Endothelial cell of umbilical vein (primary cell): ENCODE results near the gene MT1B. TPM values are rescaled to one million over a fixed set of nuclear protein-coding genes. Genes with fewer than 3 reads are reported as not detected.

Experiments used
- BruUV-seq: library from RNA; stranded (reverse); fragments of 400-500 nt; replicated peaks from 2 replicates; lab custom pipeline; 2021; lab: Mats Ljungman, UMichigan
- CTCF ChIA-PET: fragments of 300-600, 350-600 bp; sonication (Branson Sonifier 250); formaldehyde crosslinking; loops from one replicate; lab custom pipeline; 2021; ENCODE audit warnings: antibody characterized with exemption, inconsistent platforms; lab: Charles Lee
- POLR2A ChIA-PET: fragments of 300-600, 350-600 bp; sonication (Branson Sonifier 250); formaldehyde crosslinking; loops from one replicate; lab custom pipeline; 2021; ENCODE audit warnings: antibody characterized with exemption, inconsistent platforms; lab: Charles Lee
- DNase-seq: peaks from one replicate; pipeline ENCODE4 v3.0.0-alpha.2; 2011; ENCODE audit warnings: low read depth, low spot score
- FAIRE-seq: peaks from 2 replicates; lab custom pipeline; 2011; peaks lifted over from hg19 to GRCh38; lab: Jason Lieb, UNC
- H2AFZ ChIP-seq: 2 replicates; pipeline ENCODE4 v1.6.0; 2012; ENCODE audit warnings: low read depth, low read length, control low read depth, inconsistent platforms
- H3K27ac ChIP-seq: 2 replicates; pipeline ENCODE4 v1.5.1; 2011; ENCODE audit warnings: low read depth, mild to moderate bottlenecking, control low read depth, low read length, moderate library complexity; ENCODE audit not compliant: insufficient read depth
- H3K27me3 ChIP-seq, 2 experiments: 2 replicates each; pipeline versions ENCODE4 v1.6.0 to v1.6.1; 2011; ENCODE audit warnings: low read length in 2 of 2, mixed read lengths in 1 of 2; ENCODE audit not compliant: control insufficient read depth in 2 of 2, insufficient read depth in 2 of 2
- H3K36me3 ChIP-seq, 2 experiments: 2 replicates in 1 of 2; 3 replicates in 1 of 2; pipeline ENCODE4 v1.5.1; 2011; ENCODE audit warnings: low read length in 2 of 2, mild to moderate bottlenecking in 1 of 2, moderate library complexity in 1 of 2; ENCODE audit not compliant: control insufficient read depth in 2 of 2, insufficient read depth in 2 of 2; ENCODE audit errors: extremely low read depth in 1 of 2
- H3K4me1 ChIP-seq: 3 replicates; pipeline ENCODE4 v1.5.1; 2011; ENCODE audit warnings: mild to moderate bottlenecking, low read length; ENCODE audit not compliant: control insufficient read depth, insufficient read depth; ENCODE audit errors: extremely low read depth
- H3K4me2 ChIP-seq: 2 replicates; pipeline ENCODE4 v1.6.1; 2011; ENCODE audit warnings: low read length, control low read depth, mixed read lengths; ENCODE audit not compliant: insufficient read depth
- H3K4me3 ChIP-seq, 3 experiments: fragments of 200-600 bp in 1 of 3; sonication (generic), shearing (Covaris generic) in 1 of 3; replicated peaks in 1 of 3; 2 replicates each; pipeline ENCODE4 v1.5.1; 2011 to 2016; ENCODE audit warnings: control low read depth in 3 of 3, low read length in 3 of 3, mild to moderate bottlenecking in 2 of 3, inconsistent platforms in 1 of 3, low read depth in 1 of 3, moderate library complexity in 1 of 3; ENCODE audit not compliant: insufficient read depth in 1 of 3
- H3K79me2 ChIP-seq: 2 replicates; pipeline ENCODE4 v1.6.0; 2012; ENCODE audit warnings: low read length, inconsistent platforms; ENCODE audit not compliant: control insufficient read depth, insufficient read depth
- H3K9ac ChIP-seq: replicated peaks from 2 replicates; pipeline ENCODE3; 2011; ENCODE audit warnings: low read length, control low read depth; ENCODE audit not compliant: insufficient read depth; ENCODE audit errors: extremely low read depth
- H3K9me1 ChIP-seq: replicated peaks from 3 replicates; pipeline ENCODE4 v1.6.0; 2011; ENCODE audit warnings: mild to moderate bottlenecking, low read length; ENCODE audit not compliant: control insufficient read depth, insufficient read depth; ENCODE audit errors: extremely low read depth
- H3K9me3 ChIP-seq: replicated peaks from 2 replicates; pipeline ENCODE4 v1.5.1; 2012; ENCODE audit warnings: low read length, inconsistent platforms; ENCODE audit not compliant: control insufficient read depth, insufficient read depth
- H4K20me1 ChIP-seq: replicated peaks from 2 replicates; pipeline ENCODE3; 2011; ENCODE audit warnings: mild to moderate bottlenecking, low read length; ENCODE audit not compliant: control insufficient read depth, insufficient read depth; ENCODE audit errors: extremely low read depth
- EZH2 ChIP-seq: IDR thresholded peaks from 2 replicates; pipeline ENCODE4 v1.6.1; 2012; ENCODE audit warnings: borderline replicate concordance, low read depth, mild to moderate bottlenecking, moderate library complexity, low read length, inconsistent platforms; ENCODE audit not compliant: severe bottlenecking
- FOS ChIP-seq: IDR thresholded peaks from 2 replicates; pipeline ENCODE4 v1.6.1; 2011; ENCODE audit warnings: mild to moderate bottlenecking, low read length, moderate library complexity, borderline replicate concordance; ENCODE audit not compliant: insufficient read depth
- JUN ChIP-seq: IDR thresholded peaks from 2 replicates; pipeline ENCODE4 v1.6.1; 2011; ENCODE audit warnings: borderline replicate concordance, low read depth; ENCODE audit not compliant: insufficient read length, insufficient read depth
- MYC ChIP-seq: IDR thresholded peaks from one replicate; pipeline ENCODE4 v1.6.1; 2011; ENCODE audit warnings: mild to moderate bottlenecking, low read depth, low read length
- dilution Hi-C: fragments of 300-500 bp; cut with MboI; formaldehyde crosslinking; loops from one replicate; pipeline ENCODE4 v1.15.0; 2019; ENCODE audit warnings: low sequenced_read_pairs; ENCODE audit not compliant: extremely low pct_ligation_motif_present
- intact Hi-C: fragments of 100-400 bp; cut with micrococcal nuclease; formaldehyde crosslinking; loops from one replicate; pipeline ENCODE4 v1.10.0; 2022
- polyA plus RNA-seq, 4 experiments: library from polyadenylated mRNA; depleted of rRNA in 3 of 4; stranded (reverse) in 3 of 4; unstranded in 1 of 4; fragments of >200 nt; gene quantifications; 2 replicates each; pipeline versions ENCODE4 v1.2.1 to v1.2.3, GENCODE V29; 2011 to 2012; ENCODE audit warnings: missing spikeins in 1 of 4
- total RNA-seq: library from RNA; stranded (reverse); gene quantifications from 2 replicates; pipeline ENCODE4 v1.2.3, GENCODE V29; 2021
- TF ChIP-seq, protein P1 (sequence below), 2 donors: IDR thresholded peaks; 1 replicate in 1 of 2; 2 replicates in 1 of 2; pipeline ENCODE4 v1.5.1; 2011; ENCODE audit warnings: low read length in 2 of 2, mild to moderate bottlenecking in 2 of 2, moderate library complexity in 2 of 2, control low read depth in 1 of 2, inconsistent platforms in 1 of 2, low read depth in 1 of 2; ENCODE audit not compliant: insufficient read depth in 1 of 2; ENCODE audit errors: extremely low read depth in 1 of 2

MT1B gene
- total and polyA plus RNA-seq, 2 donors (not counting 3 experiments of a cell fraction or from before 2014, with no cell fraction given) = not detected

DNA sequence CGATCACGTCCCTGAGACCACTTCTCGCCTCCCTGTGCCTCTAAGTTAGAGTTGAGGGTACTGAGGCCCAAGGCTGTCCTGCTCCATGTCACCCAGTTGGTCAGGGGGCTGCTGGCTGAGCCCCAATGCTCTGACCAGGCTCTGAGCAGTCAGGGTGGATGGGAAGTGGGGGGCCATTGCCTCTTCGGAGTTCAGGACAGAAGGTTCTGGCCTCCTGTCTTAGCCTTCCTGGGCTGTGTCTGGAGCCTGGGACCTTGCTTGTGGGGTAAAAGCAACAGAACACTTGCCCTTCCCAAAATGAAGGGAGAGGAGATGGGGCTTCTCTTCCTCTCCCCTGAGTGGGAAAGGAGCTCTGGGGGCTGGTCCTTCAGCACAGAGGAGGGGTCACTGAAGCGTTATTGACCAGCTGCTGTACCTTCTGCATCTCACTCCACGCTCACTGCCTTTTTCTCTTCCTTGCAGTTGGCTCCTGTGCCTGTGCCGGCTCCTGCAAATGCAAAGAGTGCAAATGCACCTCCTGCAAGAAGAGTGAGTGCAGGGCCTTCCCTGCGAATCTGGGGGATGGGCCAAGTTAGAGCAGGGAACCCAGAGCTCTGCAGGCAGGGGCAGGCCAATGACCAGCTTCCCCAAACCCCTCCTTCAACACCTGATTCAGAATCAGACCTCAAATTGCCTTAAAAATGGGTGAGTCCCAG lies 31.2 kb downstream of the MT1B start:
- no peaks in the 10 kb centered on the region for H3K79me2 ChIP-seq
- dilution Hi-C loops (no loop called here), intact Hi-C loops (loop anchor here (1.0 to 2.0 kb wide), 3 partner anchors 44 to 76 kb away; partner anchors contain the start of gene MT1A)
- H3K4me3 ChIP-seq = peak overlapping the region; percentile 25 to 63 (median 37)
- POLR2A ChIA-PET = interaction anchor here (1.1 kb wide), 1 partner anchor 58 kb away, joined by 3 read pairs; the partner anchor contains the start of gene MT1E
- H4K20me1 ChIP-seq = no peaks in the 10 kb centered on the region
- H3K9me3 ChIP-seq = no peaks in the 10 kb centered on the region
- peak overlapping the region; percentile 84 for H3K9ac ChIP-seq
- peak overlapping the region; percentile 18 for H3K27ac ChIP-seq
- peak overlapping the region; percentile 96 for H2AFZ ChIP-seq
- TSS peak; percentile 93 for BruUV-seq
- H3K36me3 ChIP-seq = no peaks in the 10 kb centered on the region
- H3K4me2 ChIP-seq = peak overlapping the region; percentile 72
- TF ChIP-seq EZH2 (no peak), MYC (no peak), FOS (no peak), JUN (no peak)
- TF ChIP-seq, protein P1, sequence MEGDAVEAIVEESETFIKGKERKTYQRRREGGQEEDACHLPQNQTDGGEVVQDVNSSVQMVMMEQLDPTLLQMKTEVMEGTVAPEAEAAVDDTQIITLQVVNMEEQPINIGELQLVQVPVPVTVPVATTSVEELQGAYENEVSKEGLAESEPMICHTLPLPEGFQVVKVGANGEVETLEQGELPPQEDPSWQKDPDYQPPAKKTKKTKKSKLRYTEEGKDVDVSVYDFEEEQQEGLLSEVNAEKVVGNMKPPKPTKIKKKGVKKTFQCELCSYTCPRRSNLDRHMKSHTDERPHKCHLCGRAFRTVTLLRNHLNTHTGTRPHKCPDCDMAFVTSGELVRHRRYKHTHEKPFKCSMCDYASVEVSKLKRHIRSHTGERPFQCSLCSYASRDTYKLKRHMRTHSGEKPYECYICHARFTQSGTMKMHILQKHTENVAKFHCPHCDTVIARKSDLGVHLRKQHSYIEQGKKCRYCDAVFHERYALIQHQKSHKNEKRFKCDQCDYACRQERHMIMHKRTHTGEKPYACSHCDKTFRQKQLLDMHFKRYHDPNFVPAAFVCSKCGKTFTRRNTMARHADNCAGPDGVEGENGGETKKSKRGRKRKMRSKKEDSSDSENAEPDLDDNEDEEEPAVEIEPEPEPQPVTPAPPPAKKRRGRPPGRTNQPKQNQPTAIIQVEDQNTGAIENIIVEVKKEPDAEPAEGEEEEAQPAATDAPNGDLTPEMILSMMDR (IDR thresholded peaks at IDR 0.05; ENCODE audit: extremely low read depth in 1 of 2, insufficient read depth in 1 of 2, low read depth in 1 of 2, low read length in 2 of 2) = no peak
- H3K9me1 ChIP-seq = no peaks in the 10 kb centered on the region
- no peaks in the 10 kb centered on the region for H3K27me3 ChIP-seq
- H3K4me1 ChIP-seq = peaks cover 10% of the 10 kb centered on the region
- CTCF ChIA-PET = interaction anchor here (0.8 to 2.1 kb wide), 5 partner anchors 19 to 82 kb away, joined by 3 to 12 read pairs (median 4); no protein-coding TSS in a partner anchor
- DNase-seq = no peak
- no peak for FAIRE-seq
